RWPE2 (cell line): ENCODE data around the gene IRF2BPL.

Experiments used
- ATAC-seq: fragments of 200-7000 bp; cut with Tn5 transposase; 3 replicates; pipeline ENCODE4 v1.9.1; 2021; ENCODE audit warnings: low read depth
- DNase-seq: peaks from one replicate; pipeline ENCODE4 v3.0.0-alpha.2; 2020; ENCODE audit warnings: low spot score
- H3K27ac ChIP-seq: fragments of 450-650 bp; 2 replicates; pipeline ENCODE4 v1.5.1; 2017; ENCODE audit warnings: mild to moderate bottlenecking; ENCODE audit not compliant: poor library complexity, severe bottlenecking
- H3K27me3 ChIP-seq: fragments of 250-450 bp; sonication (Bioruptor Pico); 2 replicates; pipeline ENCODE4 v1.5.1; 2021; ENCODE audit warnings: mild to moderate bottlenecking, moderate library complexity; ENCODE audit not compliant: insufficient read depth, poor library complexity, severe bottlenecking
- H3K36me3 ChIP-seq: fragments of 250-450 bp; sonication (Bioruptor Pico); 2 replicates; pipeline ENCODE4 v1.5.1; 2020; ENCODE audit warnings: low read depth, mild to moderate bottlenecking, moderate library complexity
- H3K4me1 ChIP-seq: fragments of 250-450 bp; sonication (Bioruptor Pico); 2 replicates; pipeline ENCODE4 v1.5.1; 2021; ENCODE audit warnings: mild to moderate bottlenecking, moderate library complexity; ENCODE audit not compliant: insufficient read depth, poor library complexity, severe bottlenecking
- H3K4me3 ChIP-seq: fragments of 250-450 bp; sonication (Bioruptor Pico); 2 replicates; pipeline ENCODE4 v1.5.1; 2021; ENCODE audit warnings: mild to moderate bottlenecking, moderate library complexity; ENCODE audit not compliant: severe bottlenecking
- H3K9me3 ChIP-seq: fragments of 250-450 bp; sonication (Bioruptor Pico); 2 replicates; pipeline ENCODE4 v1.5.1; 2021; ENCODE audit warnings: mild to moderate bottlenecking, moderate library complexity; ENCODE audit not compliant: severe bottlenecking
- CTCF ChIP-seq: fragments of 450-650 bp; IDR thresholded peaks from one replicate; pipeline ENCODE4 v1.5.1; 2017; ENCODE audit warnings: mild to moderate bottlenecking, moderate library complexity; ENCODE audit not compliant: poor library complexity, severe bottlenecking

The IRF2BPL gene

GRCh38 chr14:77041881-77042545 lies 13.5 kb upstream of the IRF2BPL start:
- peak overlapping the region; percentile 93 for H3K27ac ChIP-seq
- H3K9me3 ChIP-seq, result no peaks in the 10 kb centered on the region
- H3K4me3 ChIP-seq, result no peak overlapping the region
- no peak for DNase-seq
- TF ChIP-seq CTCF, result no peak
- ATAC-seq, result peak; percentile 13; the same call in 1 of the 3 replicates
- H3K36me3 ChIP-seq, result no peaks in the 10 kb centered on the region
- peaks cover 89% of the 10 kb centered on the region for H3K4me1 ChIP-seq
- no peaks in the 10 kb centered on the region for H3K27me3 ChIP-seq

DNA sequence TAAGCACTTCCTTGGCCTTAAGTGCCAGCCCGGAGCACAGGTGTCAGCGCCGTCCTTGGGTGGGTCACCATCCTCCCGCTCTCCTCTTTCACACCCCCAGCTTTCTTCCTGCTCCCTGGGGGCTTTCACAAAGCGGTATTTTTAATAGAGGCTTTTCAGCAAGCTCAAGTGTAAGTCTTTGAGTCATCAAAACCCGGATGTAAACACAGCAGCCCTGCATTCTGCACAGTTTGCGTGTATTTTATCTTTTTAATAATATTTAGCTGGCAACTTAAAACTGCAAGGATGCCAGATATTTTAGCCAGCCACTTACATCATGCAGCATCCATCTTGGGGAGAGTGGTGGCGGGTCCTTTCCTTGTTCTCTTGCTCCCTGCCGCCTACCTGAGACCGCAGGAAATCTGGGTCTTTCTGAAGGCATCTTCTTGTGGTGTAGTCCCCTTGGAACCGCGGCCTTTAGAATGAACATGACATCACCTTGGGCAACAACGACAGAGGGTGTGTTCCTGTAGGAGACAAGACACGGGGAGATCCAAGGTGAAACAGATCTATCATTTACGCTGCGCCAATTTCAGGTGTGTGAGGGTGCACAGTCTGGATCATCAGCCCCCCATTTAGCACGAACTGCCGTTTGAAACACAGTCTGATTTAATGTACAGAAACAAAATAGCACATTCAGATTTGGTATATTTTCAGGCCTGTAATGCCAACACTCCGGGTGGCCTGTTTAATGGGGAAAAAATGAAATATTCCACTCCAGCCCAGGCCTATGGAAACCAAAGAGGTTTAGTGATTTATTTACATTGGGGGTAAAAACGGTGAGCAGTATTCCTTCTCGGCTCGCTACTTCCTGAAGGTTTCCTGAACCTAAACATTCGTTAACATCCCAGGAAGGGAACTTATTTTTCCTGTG lies 12.5 kb upstream of the IRF2BPL start:
- ATAC-seq (peak; percentile 21), DNase-seq (no peak)
- H3K9me3 ChIP-seq, result no peaks in the 10 kb centered on the region
- H3K36me3 ChIP-seq, result no peaks in the 10 kb centered on the region
- no peak for TF ChIP-seq CTCF
- no peaks in the 10 kb centered on the region for H3K27me3 ChIP-seq
- peaks cover 85% of the 10 kb centered on the region for H3K4me1 ChIP-seq
- H3K27ac ChIP-seq, result peak overlapping the region; percentile 93
- no peak overlapping the region for H3K4me3 ChIP-seq

GRCh38 chr14:77040059-77040740 lies 11.7 kb upstream of the IRF2BPL start:
- H3K4me3 ChIP-seq, result no peak overlapping the region
- no peak for TF ChIP-seq CTCF
- peak overlapping the region; percentile 93 for H3K27ac ChIP-seq
- peak; percentile 98 for DNase-seq
- H3K4me1 ChIP-seq, result peaks cover 77% of the 10 kb centered on the region
- H3K9me3 ChIP-seq, result no peaks in the 10 kb centered on the region
- peak; percentile 62 for ATAC-seq
- H3K27me3 ChIP-seq, result no peaks in the 10 kb centered on the region
- no peaks in the 10 kb centered on the region for H3K36me3 ChIP-seq

DNA sequence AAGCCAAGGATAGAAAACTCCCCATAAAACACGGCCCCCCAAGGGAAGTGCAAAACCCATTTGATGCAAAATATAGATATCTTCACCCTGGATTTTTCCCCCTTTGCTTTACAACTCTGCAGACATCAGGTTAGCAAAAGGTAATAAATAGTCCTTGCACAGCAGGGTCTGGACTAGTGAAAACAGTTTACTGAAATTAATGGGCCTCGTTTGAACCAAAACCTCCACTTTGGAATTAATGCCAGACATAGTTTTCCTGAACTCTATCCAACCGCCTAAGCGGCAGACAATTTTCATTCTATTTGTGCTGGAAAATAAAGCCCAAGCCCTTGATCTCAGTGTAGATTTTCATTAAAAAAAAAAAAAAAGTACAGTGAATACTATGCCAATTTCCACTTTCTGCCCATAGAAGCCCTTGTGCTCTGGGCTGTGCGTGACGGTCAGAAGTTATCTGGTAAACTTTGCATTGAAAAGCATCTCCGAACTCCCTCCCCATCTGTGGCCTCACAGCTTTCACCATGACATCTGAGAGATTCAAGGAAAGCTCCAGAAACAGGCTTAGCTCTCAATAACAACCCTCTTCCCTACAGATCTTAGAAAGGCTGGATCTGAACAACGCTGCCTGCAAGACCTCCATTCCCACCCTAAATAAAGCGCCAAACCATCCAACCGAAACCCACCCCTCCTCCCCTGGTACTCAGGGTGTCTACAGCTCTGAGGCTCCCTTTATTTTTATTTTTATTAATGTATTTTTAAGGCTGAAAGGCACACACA lies 11.0 kb upstream of the IRF2BPL start:
- H3K36me3 ChIP-seq, result no peaks in the 10 kb centered on the region
- H3K4me3 ChIP-seq, result no peak overlapping the region
- H3K27me3 ChIP-seq, result no peaks in the 10 kb centered on the region
- ATAC-seq (no peak), DNase-seq (no peak)
- peaks cover 72% of the 10 kb centered on the region for H3K4me1 ChIP-seq
- H3K27ac ChIP-seq, result peak overlapping the region; percentile 93
- H3K9me3 ChIP-seq, result no peaks in the 10 kb centered on the region
- no peak for TF ChIP-seq CTCF
